ENCODE data around the gene AIG1.

Gene AIG1

GRCh38 chr6:143060806-143061596 lies at the start of gene AIG1:
TSS of gene AIG1 (plus strand) at chr6:143060889. CDS start at chr6:143060926, 37 bp downstream.
- peak within 1 kb of the TSS; percentile 16; the same call in 1 of the 2 replicates for H2AFZ ChIP-seq (ENCODE audit: low read length)
- TF ChIP-seq EZH2 (IDR thresholded peaks at IDR 0.05; ENCODE audit: borderline replicate concordance, low read length), result no peak
- no peak for TF ChIP-seq CTCF (IDR thresholded peaks at IDR 0.05; ENCODE audit: low read length)

GRCh38 chr6:143014764-143015163 lies 45.9 kb upstream of the AIG1 start:
- H4K20me1 ChIP-seq (ENCODE audit: insufficient read depth, low read length), result no peaks in the 10 kb centered on the region
- no peaks in the 10 kb centered on the region for H3K4me1 ChIP-seq (ENCODE audit: insufficient read depth, low read length, severe bottlenecking)
- no peak overlapping the region for H2AFZ ChIP-seq (ENCODE audit: low read length)
- no peak overlapping the region for H3K4me2 ChIP-seq (ENCODE audit: low read length)
- H3K27me3 ChIP-seq (ENCODE audit: insufficient read depth, low read length), result no peaks in the 10 kb centered on the region
- no peak overlapping the region for H3K4me3 ChIP-seq (ENCODE audit: low read depth, low read length, poor library complexity, severe bottlenecking)
- H3K27ac ChIP-seq (ENCODE audit: low read depth, low read length, poor library complexity, severe bottlenecking), result no peak overlapping the region
- no peaks in the 10 kb centered on the region for H3K9me2 ChIP-seq (ENCODE audit: low read depth, low read length)
- H3F3A ChIP-seq (ENCODE audit: insufficient read depth, low read length), result no peaks in the 10 kb centered on the region
- TF ChIP-seq CTCF (IDR thresholded peaks at IDR 0.05; ENCODE audit: low read length) (no peak), EZH2 (IDR thresholded peaks at IDR 0.05; ENCODE audit: borderline replicate concordance, low read length) (no peak)
- no peaks in the 10 kb centered on the region for H3K9me3 ChIP-seq (ENCODE audit: low read length)
- H3K36me3 ChIP-seq (ENCODE audit: insufficient read depth, low read length), result no peaks in the 10 kb centered on the region
- H3K9ac ChIP-seq (ENCODE audit: low read length), result no peak overlapping the region
- H3K79me2 ChIP-seq (ENCODE audit: insufficient read depth, low read length), result no peaks in the 10 kb centered on the region

More at GRCh38 chr6:143060806-143061596, at the start of gene AIG1:
- Histone ChIP-seq H3K9me3 (ENCODE audit: low read length) (no peaks in the 10 kb centered on the region), H3K27me3 (ENCODE audit: insufficient read depth, low read length) (no peaks in the 10 kb centered on the region), H3K4me3 (ENCODE audit: low read depth, low read length, poor library complexity, severe bottlenecking) (peak within 1 kb of the TSS; percentile 72), H3K27ac (ENCODE audit: low read depth, low read length, poor library complexity, severe bottlenecking) (no peak within 1 kb of the TSS), H3K4me1 (ENCODE audit: insufficient read depth, low read length, severe bottlenecking) (peaks cover 16% of the 10 kb centered on the region), H3K79me2 (ENCODE audit: insufficient read depth, low read length) (no peaks in the 10 kb centered on the region), H3K9me2 (ENCODE audit: low read depth, low read length) (no peaks in the 10 kb centered on the region), H3F3A (ENCODE audit: insufficient read depth, low read length) (0 out of 2 replicates have a peak, but pooled peaks cover 8% of the 10 kb centered on the region), H4K20me1 (ENCODE audit: insufficient read depth, low read length) (no peaks in the 10 kb centered on the region), H3K36me3 (ENCODE audit: insufficient read depth, low read length) (no peaks in the 10 kb centered on the region), H3K9ac (ENCODE audit: low read length) (peak within 1 kb of the TSS; percentile 68), H3K4me2 (ENCODE audit: low read length) (peak within 1 kb of the TSS; percentile 85)

GRCh38 chr6:143015300-143015706 lies 45.4 kb upstream of the AIG1 start:
- no peak overlapping the region for H3K4me2 ChIP-seq (ENCODE audit: low read length)
- no peaks in the 10 kb centered on the region for H3K4me1 ChIP-seq (ENCODE audit: insufficient read depth, low read length, severe bottlenecking)
- TF ChIP-seq CTCF (IDR thresholded peaks at IDR 0.05; ENCODE audit: low read length), result peak; percentile 16; the same call in 1 of the 2 replicates
- TF ChIP-seq EZH2 (IDR thresholded peaks at IDR 0.05; ENCODE audit: borderline replicate concordance, low read length), result no peak

More at GRCh38 chr6:143015300-143015706, 45.4 kb upstream of the AIG1 start:
- H3K27ac ChIP-seq (ENCODE audit: low read depth, low read length, poor library complexity, severe bottlenecking), result no peak overlapping the region
- H3K27me3 ChIP-seq (ENCODE audit: insufficient read depth, low read length), result no peaks in the 10 kb centered on the region
- H4K20me1 ChIP-seq (ENCODE audit: insufficient read depth, low read length), result no peaks in the 10 kb centered on the region
- no peak overlapping the region for H2AFZ ChIP-seq (ENCODE audit: low read length)
- H3F3A ChIP-seq (ENCODE audit: insufficient read depth, low read length), result no peaks in the 10 kb centered on the region
- H3K9me3 ChIP-seq (ENCODE audit: low read length), result no peaks in the 10 kb centered on the region
- H3K9ac ChIP-seq (ENCODE audit: low read length), result no peak overlapping the region
- no peaks in the 10 kb centered on the region for H3K9me2 ChIP-seq (ENCODE audit: low read depth, low read length)
- H3K79me2 ChIP-seq (ENCODE audit: insufficient read depth, low read length), result no peaks in the 10 kb centered on the region
- no peaks in the 10 kb centered on the region for H3K36me3 ChIP-seq (ENCODE audit: insufficient read depth, low read length)
- no peak overlapping the region for H3K4me3 ChIP-seq (ENCODE audit: low read depth, low read length, poor library complexity, severe bottlenecking)

Measured in OCI-LY1 (cell line).